ENCODE measurements around the gene RNU6-8.

RNU6-8 gene

DNA sequence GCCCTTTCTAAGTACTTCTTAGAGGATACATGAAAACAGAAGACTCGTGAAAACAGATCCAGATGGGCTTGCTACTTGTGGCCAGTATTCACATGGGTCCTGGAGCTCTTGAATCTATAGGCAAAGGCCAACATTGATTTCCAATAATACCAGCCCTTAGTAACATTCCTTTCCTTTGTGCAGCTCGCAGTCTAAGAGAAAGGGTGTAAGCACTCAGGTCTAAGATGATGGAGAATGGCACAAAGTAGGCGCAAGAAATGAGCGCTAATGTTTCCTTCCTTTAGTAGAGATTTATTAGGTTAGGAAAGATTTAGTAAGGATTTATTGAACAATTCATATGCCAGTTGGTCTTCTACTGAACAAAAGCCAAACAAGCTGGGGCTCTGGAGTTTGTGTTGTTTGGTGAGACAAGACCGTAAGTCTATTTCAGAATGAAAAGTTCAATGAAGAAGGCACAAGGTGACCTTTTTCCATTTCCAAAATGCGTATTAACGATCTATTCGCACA, 525 bp downstream of the RNU6-8 start:
- Histone ChIP-seq H3K9ac (ENCODE audit: low read depth, low read length) (no peak overlapping the region), H3K36me3 (ENCODE audit: control insufficient read depth, insufficient read depth, low read length) (no peaks in the 10 kb centered on the region), H3K27me3 (ENCODE audit: control insufficient read depth, insufficient read depth, low read length) (peaks cover 3% of the 10 kb centered on the region), H3K9me3 (ENCODE audit: control insufficient read depth, insufficient read depth, low read length) (no peaks in the 10 kb centered on the region), H3K4me1 (ENCODE audit: control insufficient read depth, insufficient read depth, low read length) (no peaks in the 10 kb centered on the region), H3K4me3 (ENCODE audit: low read depth, low read length) (peak overlapping the region; percentile 94)

GRCh38 chr14:32201816-32202490, 1.1 kb downstream of the RNU6-8 start, which contains the start of gene RNU6-7:
RNU6-7 (plus strand) TSS chr14:32202045.
- Histone ChIP-seq H3K9me3 (ENCODE audit: control insufficient read depth, insufficient read depth, low read length) (no peaks in the 10 kb centered on the region), H3K36me3 (ENCODE audit: control insufficient read depth, insufficient read depth, low read length) (no peaks in the 10 kb centered on the region), H3K4me3 (ENCODE audit: low read depth, low read length) (peak within 1 kb of the TSS; percentile 94), H3K9ac (ENCODE audit: low read depth, low read length) (peak within 1 kb of the TSS; percentile 18), H3K27me3 (ENCODE audit: control insufficient read depth, insufficient read depth, low read length) (peaks cover 3% of the 10 kb centered on the region), H3K4me1 (ENCODE audit: control insufficient read depth, insufficient read depth, low read length) (no peaks in the 10 kb centered on the region)

GRCh38 chr14:32201193-32201815, 1.8 kb downstream of the RNU6-8 start:
- Histone ChIP-seq H3K4me3 (ENCODE audit: low read depth, low read length) (peak overlapping the region; percentile 94), H3K36me3 (ENCODE audit: control insufficient read depth, insufficient read depth, low read length) (no peaks in the 10 kb centered on the region), H3K9ac (ENCODE audit: low read depth, low read length) (peak overlapping the region; percentile 18), H3K27me3 (ENCODE audit: control insufficient read depth, insufficient read depth, low read length) (peaks cover 3% of the 10 kb centered on the region), H3K4me1 (ENCODE audit: control insufficient read depth, insufficient read depth, low read length) (no peaks in the 10 kb centered on the region), H3K9me3 (ENCODE audit: control insufficient read depth, insufficient read depth, low read length) (no peaks in the 10 kb centered on the region)

DNA sequence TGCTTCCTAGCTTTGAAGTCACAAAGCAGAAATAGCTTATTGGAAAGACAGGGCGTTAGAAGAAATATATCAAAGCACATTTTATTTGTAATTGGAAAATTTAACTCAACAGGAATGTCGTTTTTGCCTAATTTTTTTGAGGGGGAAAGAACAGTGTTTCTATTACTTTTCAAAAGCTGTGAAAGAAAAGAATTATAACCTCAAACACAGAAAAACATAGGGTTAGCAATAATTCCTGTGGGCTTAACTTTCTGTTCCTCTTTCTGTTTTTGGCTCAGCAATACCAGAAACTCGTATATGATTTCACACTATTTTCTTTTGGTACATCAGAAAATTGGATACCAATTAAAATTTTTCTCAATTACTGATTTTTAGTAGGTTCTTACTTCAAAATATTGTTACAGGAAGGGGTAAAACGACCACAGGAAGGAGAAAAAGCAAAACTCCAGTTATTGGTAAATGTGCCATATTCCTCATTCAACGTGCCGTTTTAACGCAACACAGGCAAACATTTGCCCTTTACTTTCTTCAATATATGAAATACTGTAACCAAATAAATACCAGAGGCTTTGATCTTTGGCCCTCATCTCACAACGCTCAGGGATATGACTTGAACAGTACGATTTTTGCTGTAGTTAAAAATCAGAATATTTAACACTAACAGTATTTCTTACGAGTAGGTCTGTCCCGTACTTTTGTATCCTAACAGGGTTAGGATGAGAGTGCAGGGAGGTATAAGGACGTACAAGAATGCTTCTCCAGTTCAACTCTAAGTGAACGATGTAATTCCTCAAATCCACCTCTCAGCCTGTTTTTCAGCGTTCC, 2.5 kb downstream of the RNU6-8 start:
- Histone ChIP-seq H3K36me3 (ENCODE audit: control insufficient read depth, insufficient read depth, low read length) (no peaks in the 10 kb centered on the region), H3K9ac (ENCODE audit: low read depth, low read length) (no peak overlapping the region), H3K9me3 (ENCODE audit: control insufficient read depth, insufficient read depth, low read length) (no peaks in the 10 kb centered on the region), H3K27me3 (ENCODE audit: control insufficient read depth, insufficient read depth, low read length) (peaks cover 3% of the 10 kb centered on the region), H3K4me1 (ENCODE audit: control insufficient read depth, insufficient read depth, low read length) (no peaks in the 10 kb centered on the region), H3K4me3 (ENCODE audit: low read depth, low read length) (peak overlapping the region; percentile 94)

GRCh38 chr14:32197919-32198318, 5.2 kb downstream of the RNU6-8 start:
- H3K4me3 ChIP-seq (ENCODE audit: low read depth, low read length), result no peak overlapping the region
- no peak overlapping the region for H3K9ac ChIP-seq (ENCODE audit: low read depth, low read length)
- no peaks in the 10 kb centered on the region for H3K36me3 ChIP-seq (ENCODE audit: control insufficient read depth, insufficient read depth, low read length)
- peaks cover 3% of the 10 kb centered on the region for H3K27me3 ChIP-seq (ENCODE audit: control insufficient read depth, insufficient read depth, low read length)
- no peaks in the 10 kb centered on the region for H3K4me1 ChIP-seq (ENCODE audit: control insufficient read depth, insufficient read depth, low read length)
- H3K9me3 ChIP-seq (ENCODE audit: control insufficient read depth, insufficient read depth, low read length), result no peaks in the 10 kb centered on the region

- Histone ChIP-seq H3K4me1 (ENCODE audit: control insufficient read depth, insufficient read depth, low read length) (no peaks in the 10 kb centered on the region), H3K36me3 (ENCODE audit: control insufficient read depth, insufficient read depth, low read length) (no peaks in the 10 kb centered on the region), H3K4me3 (ENCODE audit: low read depth, low read length) (no peak overlapping the region)
These were observed 7.4 kb downstream of the RNU6-8 start for GRCh38 chr14:32195636-32196035.

DNA sequence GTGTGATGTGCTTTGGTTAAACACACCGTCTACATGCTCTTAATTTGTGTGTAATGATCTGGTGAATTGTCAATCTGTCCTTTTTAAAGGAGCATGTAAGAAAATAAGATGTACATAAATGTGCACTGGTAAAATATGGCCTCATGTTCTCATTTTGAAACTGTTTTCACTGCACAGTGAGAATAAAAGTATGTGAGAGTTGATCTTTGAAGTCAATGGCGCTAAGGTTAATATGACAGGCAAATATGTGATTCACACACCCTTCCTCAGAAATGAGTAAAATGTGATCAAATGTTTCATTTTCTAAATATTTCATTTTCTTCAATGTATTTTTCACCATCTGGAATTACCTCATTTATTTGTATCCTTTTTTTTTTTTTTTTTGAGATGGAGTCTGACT, 9.5 kb downstream of the RNU6-8 start:
- no peak overlapping the region for H3K4me3 ChIP-seq (ENCODE audit: low read depth, low read length)
- no peaks in the 10 kb centered on the region for H3K27me3 ChIP-seq (ENCODE audit: control insufficient read depth, insufficient read depth, low read length)
- H3K9me3 ChIP-seq (ENCODE audit: control insufficient read depth, insufficient read depth, low read length), result no peaks in the 10 kb centered on the region
- no peaks in the 10 kb centered on the region for H3K36me3 ChIP-seq (ENCODE audit: control insufficient read depth, insufficient read depth, low read length)
- H3K9ac ChIP-seq (ENCODE audit: low read depth, low read length), result no peak overlapping the region
- H3K4me1 ChIP-seq (ENCODE audit: control insufficient read depth, insufficient read depth, low read length), result no peaks in the 10 kb centered on the region

More at GRCh38 chr14:32195636-32196035, 7.4 kb downstream of the RNU6-8 start:
- Histone ChIP-seq H3K9me3 (ENCODE audit: control insufficient read depth, insufficient read depth, low read length) (no peaks in the 10 kb centered on the region), H3K27me3 (ENCODE audit: control insufficient read depth, insufficient read depth, low read length) (no peaks in the 10 kb centered on the region), H3K9ac (ENCODE audit: low read depth, low read length) (no peak overlapping the region)

DNA sequence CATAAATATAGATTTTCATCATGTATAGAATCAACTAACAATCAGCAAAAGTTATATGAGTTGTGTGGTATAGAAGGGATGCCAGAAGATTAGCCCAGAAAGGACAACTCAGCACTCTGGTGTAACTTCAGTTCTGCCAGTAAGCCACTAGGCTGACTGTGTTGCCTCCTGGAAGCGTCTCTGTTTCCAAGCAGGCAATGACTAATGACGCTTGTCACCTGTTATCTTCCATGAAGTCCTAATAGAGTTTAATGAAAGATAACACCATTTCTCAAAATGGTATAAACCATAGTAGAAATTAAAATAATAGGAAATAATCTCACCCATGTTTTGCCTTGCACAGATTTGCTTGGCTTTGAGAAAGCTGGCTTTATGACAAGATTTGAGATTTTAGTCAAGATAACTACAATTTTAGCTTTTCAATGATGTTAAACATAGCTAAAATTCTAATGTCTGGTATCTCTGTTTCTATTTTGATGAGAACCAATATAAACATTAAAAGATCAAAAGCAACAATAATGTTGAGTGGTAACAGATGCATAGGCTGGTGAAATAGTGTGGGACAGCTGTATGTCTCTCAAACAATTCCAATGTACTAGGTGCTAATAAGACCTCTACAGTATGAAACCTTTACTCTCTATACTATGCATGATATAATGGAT, 10.2 kb downstream of the RNU6-8 start:
- no peaks in the 10 kb centered on the region for H3K9me3 ChIP-seq (ENCODE audit: control insufficient read depth, insufficient read depth, low read length)
- H3K4me3 ChIP-seq (ENCODE audit: low read depth, low read length), result no peak overlapping the region
- no peak overlapping the region for H3K9ac ChIP-seq (ENCODE audit: low read depth, low read length)
- H3K27me3 ChIP-seq (ENCODE audit: control insufficient read depth, insufficient read depth, low read length), result no peaks in the 10 kb centered on the region
- H3K36me3 ChIP-seq (ENCODE audit: control insufficient read depth, insufficient read depth, low read length), result no peaks in the 10 kb centered on the region
- H3K4me1 ChIP-seq (ENCODE audit: control insufficient read depth, insufficient read depth, low read length), result no peaks in the 10 kb centered on the region

GRCh38 chr14:32190673-32191072, 12.4 kb downstream of the RNU6-8 start:
- no peaks in the 10 kb centered on the region for H3K36me3 ChIP-seq (ENCODE audit: control insufficient read depth, insufficient read depth, low read length)
- H3K4me1 ChIP-seq (ENCODE audit: control insufficient read depth, insufficient read depth, low read length), result no peaks in the 10 kb centered on the region
- H3K4me3 ChIP-seq (ENCODE audit: low read depth, low read length), result no peak overlapping the region
- no peaks in the 10 kb centered on the region for H3K9me3 ChIP-seq (ENCODE audit: control insufficient read depth, insufficient read depth, low read length)
- H3K27me3 ChIP-seq (ENCODE audit: control insufficient read depth, insufficient read depth, low read length), result no peaks in the 10 kb centered on the region
- H3K9ac ChIP-seq (ENCODE audit: low read depth, low read length), result no peak overlapping the region

DNA sequence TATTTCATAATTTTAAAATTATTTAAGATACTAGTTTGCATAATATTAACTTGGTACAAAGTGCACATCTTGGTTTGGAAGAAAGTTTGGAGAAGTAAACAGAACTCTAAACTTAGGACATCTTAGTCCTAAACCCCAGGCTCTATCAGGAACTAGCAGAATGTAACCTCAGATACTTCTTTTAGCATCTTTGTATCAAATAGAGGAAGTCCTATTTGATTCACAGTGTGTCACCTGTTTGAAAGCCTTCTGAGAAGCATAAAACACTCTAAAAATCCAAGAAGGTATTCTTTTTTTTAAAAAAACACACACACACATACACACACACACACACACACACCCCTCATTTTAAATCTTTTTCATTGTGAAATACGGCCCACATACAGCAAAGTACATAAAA, 13.3 kb downstream of the RNU6-8 start:
- Histone ChIP-seq H3K9ac (ENCODE audit: low read depth, low read length) (no peak overlapping the region), H3K27me3 (ENCODE audit: control insufficient read depth, insufficient read depth, low read length) (no peaks in the 10 kb centered on the region), H3K36me3 (ENCODE audit: control insufficient read depth, insufficient read depth, low read length) (no peaks in the 10 kb centered on the region), H3K4me1 (ENCODE audit: control insufficient read depth, insufficient read depth, low read length) (no peaks in the 10 kb centered on the region), H3K4me3 (ENCODE audit: low read depth, low read length) (no peak overlapping the region), H3K9me3 (ENCODE audit: control insufficient read depth, insufficient read depth, low read length) (no peaks in the 10 kb centered on the region)

DNA sequence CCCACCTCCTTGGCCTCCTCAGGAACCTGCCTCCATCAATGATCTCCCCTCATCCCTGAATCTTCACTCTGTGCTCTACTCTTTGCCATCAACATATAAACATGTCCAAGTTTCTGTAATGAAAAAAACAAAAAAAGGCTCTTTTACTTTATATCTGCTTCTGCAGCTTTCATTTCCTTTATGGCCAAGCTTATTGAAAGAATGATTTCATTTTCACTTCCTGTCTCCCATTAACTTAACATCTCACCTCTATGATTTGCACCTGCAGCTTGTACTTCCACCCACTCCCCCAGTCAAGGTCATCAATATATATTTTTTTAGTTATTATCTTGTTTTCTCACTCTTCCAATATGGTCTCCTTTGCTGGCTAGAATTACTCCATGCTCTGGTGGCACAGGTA, 16.8 kb downstream of the RNU6-8 start:
- Histone ChIP-seq H3K4me1 (ENCODE audit: control insufficient read depth, insufficient read depth, low read length) (no peaks in the 10 kb centered on the region), H3K36me3 (ENCODE audit: control insufficient read depth, insufficient read depth, low read length) (no peaks in the 10 kb centered on the region), H3K27me3 (ENCODE audit: control insufficient read depth, insufficient read depth, low read length) (no peaks in the 10 kb centered on the region), H3K9ac (ENCODE audit: low read depth, low read length) (no peak overlapping the region), H3K9me3 (ENCODE audit: control insufficient read depth, insufficient read depth, low read length) (no peaks in the 10 kb centered on the region), H3K4me3 (ENCODE audit: low read depth, low read length) (no peak overlapping the region)
